Activated CD4-positive, alpha-beta T cell treated with anti-CD3 and anti-CD28 coated beads, Interleukin-10, Interleukin-2, amounts not matched to agents 100 ng/mL and 50 ng/mL, durations not matched to agents 16 hours and 8 hours (primary cell): ENCODE data around the gene MORC4.
"Not testable (repeated sequence)": the region's sequence is repeated elsewhere in the genome, so short reads cannot be mapped to it uniquely, and the experiment has no call there.

ENCODE experiments used
- DNase-seq: peaks from one replicate; pipeline ENCODE4 v3.0.0-alpha.2; 2020

Gene MORC4

DNA sequence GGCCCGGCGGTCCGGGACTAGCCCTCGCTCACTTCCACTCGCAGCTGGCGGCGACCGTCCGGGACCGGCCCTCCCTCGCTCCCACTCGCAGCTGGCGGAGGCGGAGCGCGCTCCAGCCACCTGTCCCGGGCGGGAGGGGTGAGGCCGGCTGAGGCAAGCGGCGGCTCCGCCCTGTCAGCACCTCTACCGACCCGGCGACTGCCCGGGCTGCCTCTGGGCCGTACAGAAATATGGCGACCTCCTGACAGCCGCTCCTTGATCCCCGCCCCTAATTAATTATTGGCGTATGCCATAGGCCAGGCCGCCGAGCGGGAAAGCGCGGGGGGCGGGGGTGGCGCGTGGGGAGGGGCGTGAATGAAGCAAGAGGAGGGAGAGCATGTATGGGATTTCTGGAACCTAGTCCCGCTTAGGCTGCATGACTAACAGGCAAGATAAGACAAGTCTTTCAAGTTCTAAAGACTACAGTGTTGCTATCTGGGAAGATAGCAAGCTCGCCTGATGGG is at the start of gene MORC4:
Gene MORC4 (minus strand): TSS at position 200 of the 503 bp plus-strand sequence. CDS start 243 bp downstream, outside the sequence.
- DNase-seq, result peak; percentile 77

DNA sequence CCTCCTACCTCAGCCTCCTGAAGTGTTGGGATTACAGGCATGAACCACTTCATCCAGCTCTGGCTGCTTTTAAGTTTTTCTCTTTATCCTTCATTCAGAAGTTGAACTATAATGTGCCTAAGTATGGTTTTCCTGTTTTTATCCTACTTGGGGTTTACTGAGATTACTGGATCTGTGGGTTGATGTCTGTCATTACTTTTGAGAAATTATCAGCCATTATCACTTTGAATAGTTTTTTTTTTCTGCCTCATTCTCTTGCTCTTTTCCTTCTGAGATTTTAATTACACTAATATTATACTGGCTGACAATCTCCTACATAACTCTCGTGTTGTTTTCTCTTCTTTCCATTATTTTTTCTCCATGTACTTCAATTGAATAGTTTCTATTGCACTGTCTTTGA is 47.6 kb upstream of the MORC4 start:
- no peak for DNase-seq

DNA sequence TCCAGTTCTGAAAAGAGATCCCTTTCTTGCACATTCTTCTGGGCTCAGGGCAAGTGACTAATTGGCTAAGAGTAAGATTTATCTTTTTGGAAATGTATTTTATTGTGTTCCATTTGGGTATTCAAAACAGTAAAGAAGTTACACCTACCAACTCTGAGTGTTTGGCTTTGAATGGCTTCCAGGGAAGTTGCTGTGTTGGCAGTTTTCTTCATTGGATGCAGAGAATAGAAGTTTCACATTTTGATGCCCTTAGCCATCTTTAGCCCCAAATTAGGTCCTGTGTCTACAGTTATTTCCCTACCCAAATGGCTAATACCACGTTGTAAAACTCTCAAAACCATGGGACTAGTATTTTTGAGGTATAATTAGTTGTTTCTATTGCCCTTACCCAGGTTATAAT is 29.7 kb upstream of the MORC4 start:
- no peak for DNase-seq

DNA sequence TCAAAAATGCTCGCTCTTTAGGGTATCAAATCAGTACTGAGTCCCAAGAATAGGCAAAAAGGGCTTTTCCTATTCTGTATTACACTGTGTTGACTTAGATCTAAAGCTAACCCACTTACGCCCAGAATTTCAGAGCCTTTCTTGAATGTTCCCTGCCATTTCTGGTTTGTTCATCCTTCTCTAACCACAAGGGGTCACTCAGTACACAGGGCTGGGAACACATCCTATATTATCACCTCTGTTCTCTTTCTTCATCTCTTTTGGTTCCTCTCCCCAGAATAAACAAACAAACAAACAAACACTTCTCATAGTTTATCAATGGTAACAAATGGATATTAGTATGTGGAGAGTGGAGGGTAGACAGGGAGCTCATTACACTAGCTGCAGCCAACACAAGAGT is 25.5 kb upstream of the MORC4 start:
- peak; percentile 6 for DNase-seq

DNA sequence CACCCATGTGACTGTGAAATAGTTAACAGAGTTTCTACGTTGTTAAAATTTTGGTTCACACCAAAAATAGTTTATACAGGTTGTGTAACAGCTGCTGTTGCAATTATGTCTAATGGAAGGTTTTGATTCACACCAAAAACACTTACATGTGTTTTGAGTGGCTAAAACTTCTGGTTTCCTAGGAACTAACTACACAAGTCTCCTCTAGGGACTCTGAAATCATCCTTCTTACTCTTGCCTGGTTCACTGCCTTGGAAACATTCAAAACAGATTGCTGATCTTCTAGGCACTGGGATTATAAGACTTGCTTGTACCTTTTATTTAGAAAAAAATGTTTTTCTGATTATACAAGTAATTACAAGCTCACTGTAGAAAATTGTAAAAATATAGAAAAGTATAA is 14.9 kb upstream of the MORC4 start:
- no peak for DNase-seq

DNA sequence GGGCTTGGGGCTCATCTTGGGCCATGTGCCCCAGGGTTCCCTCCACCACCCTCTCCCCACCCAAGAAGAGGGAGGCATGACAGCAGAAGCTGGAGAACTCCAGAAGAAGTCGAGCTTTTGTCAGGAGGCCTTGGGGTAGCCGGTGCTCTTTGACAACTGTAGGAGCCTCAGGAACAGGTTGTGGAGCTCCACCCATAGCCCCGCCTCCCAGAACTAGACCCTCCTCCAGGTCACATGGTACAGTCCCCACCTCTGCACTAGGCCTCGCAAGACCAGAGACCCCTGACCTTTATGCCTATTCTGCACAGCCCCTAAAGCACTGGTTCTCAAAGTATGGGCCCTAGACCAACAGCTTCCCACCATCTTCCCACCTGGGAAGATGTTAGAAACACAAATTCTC is 8.0 kb upstream of the MORC4 start:
- no peak for DNase-seq

DNA sequence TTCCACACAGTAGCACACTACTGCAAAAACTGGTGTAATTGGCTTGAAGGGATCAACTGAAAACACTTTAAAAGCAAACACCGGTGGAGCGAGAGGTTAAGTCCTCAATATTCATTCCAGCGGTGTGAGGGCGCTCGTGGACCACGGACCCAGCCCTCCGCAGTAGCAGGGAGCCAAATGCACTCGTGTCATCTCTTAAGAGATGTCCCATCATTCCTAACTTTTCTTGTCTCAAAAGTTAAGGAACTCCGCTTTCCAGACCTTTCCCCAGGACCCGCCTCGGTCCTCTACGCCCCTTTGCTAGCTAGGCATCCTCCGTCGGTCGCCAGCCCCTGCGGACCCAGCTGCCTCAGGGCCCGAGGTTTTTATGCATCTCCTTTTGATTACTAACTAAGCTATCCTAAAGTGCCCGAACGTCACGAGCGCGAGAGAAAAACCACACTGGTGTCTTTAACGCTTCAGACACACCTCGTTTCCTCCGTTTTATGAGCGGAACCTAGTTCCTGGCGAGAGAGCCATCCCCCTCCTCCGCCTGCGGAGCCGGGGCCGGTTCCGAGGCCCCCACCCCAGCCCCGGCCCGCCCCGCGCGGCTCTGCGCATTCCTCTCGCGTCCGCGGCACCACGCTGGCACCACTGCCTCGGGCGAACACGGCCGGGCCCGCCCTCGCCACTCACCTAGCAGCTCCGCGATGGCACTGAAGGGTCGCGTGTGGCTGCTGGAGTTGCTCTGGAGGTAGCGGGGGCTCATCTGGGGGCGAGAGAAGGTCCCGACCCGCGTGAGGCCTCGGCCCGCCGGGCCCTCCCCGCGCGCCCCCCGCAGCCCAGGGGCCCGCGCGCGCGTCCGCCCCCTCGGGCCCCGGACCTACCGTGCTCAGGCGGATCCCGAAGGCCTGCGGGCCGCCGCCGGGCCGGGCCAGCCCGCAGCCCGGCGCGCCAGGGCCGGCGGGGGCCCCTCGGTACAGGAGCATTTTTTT is 723 bp downstream of the MORC4 start:
- DNase-seq, result peak; percentile 47

DNA sequence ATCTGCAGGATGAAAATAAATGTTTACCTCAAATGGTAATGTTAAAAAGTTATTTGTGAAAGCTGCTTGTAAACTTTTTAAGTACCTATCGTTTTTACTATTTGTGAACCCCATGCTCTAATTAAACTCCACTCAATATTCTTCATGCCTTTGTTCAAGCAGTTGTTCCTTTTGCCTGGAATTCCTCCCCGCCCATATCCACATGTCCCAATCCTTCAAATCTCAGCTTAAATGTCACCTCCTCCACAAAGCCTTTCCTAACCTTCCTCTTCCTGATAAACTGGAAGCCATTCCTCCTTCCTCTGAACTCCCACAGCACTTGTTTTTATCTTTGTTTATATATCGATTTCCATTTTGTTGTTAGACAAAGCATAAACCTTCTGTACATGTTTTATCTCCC is 2.4 kb downstream of the MORC4 start:
- DNase-seq, result no peak

DNA sequence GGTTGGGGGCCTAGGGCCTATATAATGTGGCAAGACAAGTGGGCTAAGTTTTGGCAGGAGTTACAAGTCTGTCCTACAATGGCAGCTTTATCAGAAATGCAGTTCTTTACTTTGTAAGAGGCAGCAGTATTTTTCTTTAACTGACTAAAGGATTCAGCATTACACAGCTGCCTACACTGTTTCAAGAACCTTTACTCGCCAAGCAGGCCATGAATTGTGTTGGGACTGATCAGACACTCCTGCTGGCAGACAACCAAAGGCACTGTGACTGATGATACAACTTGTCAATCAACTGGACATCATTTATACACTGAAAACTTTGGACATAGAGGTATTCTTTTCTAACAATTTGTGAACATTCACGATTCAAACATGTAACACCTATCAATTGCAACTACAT is 4.3 kb downstream of the MORC4 start:
- DNase-seq, result no peak

DNA sequence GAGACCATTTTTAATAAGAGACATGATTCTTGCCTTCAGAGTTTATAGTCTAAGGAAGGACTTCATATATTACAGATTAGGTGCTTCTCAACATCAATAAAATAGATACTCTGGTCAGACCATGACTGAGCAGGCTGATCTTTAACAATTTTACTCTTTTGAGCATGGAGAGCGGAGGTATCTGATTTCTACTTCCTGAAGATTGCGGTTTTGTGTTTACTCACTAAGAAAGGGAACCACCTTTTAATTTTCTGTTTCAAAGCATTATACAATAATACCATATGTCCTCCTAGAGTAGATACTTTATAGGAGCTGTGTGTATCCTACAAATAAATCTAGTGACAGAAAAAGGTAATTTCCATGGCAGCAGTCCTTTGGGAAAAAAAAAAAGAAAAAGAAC is 12.5 kb downstream of the MORC4 start:
- peak; percentile 4 for DNase-seq

DNA sequence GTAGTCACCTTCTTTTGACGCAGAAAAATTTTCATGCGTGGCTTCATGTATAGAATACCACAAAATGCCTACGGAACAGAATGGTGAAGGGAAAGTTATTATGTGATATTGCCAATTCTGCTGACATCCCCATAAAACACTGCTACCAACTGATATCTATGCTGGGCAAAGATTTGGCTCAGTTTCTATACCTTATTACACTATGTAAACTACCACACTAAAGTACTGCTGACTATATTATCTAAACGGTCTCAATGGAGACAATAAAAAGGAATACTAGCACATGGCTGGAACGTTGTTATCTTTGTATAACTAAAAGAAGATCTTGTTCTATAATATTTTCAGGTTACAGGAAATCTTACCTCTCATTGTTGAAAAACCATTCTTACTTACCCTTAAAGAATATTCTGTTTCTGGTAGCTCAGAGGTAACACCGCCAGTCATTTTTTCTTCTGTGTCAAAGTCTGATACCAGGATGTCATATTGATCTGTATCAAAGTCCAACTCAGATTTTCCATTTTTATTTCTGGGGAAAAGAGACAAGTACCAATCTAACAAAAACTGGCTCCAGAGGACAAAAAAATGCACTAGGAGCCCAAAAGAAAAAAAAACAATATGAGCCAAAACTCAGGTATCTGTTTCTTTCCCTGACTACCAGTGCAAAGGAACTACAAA is 18.9 kb downstream of the MORC4 start:
- no peak for DNase-seq

DNA sequence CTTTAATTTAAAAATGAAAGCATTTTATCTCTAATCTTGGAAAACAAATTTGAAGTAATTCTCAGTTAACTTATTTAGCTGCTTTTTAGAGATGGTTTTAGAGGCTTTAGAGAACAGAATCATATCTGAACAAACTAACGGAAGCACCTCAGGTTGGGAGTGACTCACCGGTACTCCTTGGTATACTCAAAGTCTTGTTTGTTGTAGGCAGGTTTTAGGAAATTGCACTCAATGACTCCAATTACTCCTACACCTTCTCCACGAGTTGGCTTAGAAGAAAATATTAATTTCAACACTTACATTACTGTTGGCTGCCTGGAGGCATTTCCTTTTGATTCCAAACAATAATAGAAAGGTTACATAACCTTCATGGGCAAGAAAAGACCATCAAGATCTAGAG is 23.6 kb downstream of the MORC4 start:
- DNase-seq, result peak; percentile 17

DNA sequence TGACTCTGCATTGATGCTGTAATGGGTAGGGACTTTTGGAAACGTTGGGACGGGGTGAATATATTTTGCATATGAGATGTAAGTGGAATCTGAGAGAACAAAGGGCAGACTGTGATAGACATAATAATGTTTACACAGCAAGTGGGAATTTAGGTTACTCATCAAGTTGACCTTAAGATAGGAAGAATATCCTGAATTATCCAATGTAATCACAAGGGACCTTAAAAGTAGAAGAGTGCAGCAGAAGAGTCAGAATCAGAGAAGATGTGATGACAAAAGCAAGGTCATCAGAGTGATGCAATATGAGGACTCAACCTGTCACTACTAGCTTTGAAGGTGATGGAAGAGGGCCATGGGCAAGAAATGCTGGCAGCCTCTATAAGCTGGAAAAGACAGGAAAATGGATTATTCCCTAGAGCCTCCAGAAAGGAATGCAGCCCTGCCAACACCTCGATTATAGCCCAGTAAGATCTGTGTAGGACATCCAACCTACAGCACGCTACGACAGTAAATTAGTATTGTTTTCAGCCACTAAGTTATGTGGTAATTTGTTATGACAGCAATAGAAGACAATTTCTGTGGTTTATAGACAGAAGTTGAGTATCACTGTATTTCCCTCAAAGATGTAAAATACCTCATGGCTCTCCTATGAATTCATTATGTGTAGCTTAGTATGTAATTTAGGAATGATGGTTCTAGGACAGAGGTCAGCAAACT is 26.4 kb downstream of the MORC4 start:
- no peak for DNase-seq

DNA sequence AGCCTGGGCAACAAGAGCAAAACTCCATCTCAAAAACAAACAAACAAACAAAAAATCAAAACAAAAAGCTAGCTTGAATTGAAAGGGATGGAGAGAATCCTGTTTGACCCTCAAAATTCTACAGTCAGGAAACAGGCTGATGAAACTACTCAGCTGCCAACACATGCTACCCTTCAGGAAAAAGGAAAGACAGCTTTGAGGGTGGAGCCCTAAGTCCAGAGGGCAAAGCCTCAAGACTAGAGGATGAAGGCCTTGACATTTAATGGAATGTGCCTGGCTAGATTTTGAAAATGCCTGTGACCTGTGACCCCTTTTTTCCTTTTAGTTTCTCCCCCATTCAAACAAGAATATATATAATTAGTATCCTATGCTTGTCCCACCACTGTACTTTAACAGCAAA is 27.1 kb downstream of the MORC4 start:
- DNase-seq, result no peak

DNA sequence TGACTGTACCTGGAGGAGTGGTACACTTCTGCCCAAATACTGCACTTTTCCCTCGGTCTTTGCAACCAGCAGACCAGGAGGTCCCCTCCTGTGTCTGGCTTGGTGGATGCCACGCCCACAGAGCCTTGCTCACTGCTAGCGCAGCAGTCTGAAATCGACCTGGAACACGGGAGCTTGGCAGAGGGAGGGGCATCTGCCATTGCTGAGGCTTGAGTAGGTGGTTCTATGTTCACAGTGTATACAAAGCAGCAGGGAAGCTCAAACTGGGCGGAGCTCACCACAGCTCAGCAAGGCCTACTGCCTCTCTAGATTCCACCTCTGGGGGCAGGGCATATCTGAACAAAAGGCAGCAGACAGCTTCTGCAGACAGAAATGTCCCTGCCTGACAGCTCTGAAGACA is 33.5 kb downstream of the MORC4 start:
- not testable (repeated sequence) for DNase-seq

DNA sequence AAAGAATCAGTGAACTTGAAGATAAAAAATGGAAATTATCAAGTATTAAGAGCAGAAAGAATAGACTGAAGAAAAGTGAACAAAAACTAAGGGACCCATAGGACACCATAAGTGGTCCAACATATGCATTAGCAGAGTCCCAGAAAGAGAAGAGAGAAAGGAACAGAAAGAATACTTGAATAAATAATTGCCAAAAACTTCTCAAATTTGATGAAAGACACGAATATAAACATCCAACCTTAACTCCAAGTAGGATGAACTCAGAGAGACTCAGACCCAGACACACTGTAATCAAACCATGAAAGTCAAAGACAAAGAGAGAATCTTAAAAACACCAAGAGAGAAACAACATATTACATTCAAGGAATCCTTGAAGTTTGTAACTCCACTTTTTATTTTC is 35.7 kb downstream of the MORC4 start:
- DNase-seq, result no peak

DNA sequence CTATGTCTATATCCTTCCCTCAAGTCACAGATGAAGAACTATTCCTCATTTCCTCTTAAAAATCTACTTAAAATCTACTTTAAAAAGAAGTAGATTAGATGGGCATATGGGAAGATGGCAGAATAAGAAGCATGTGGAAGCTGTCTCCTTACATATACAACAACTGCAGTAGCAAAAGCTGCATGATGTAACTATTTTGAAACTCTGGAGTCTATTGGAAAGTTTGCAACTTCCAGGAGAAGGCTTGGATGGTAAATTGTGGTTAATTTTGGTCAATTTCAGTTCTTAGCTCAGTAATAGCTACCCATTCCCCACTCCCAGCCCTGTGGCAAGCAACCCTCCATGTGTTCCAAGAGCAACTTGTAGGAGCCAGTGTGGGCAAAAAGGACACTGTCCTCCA is 36.9 kb downstream of the MORC4 start:
- DNase-seq, result no peak

DNA sequence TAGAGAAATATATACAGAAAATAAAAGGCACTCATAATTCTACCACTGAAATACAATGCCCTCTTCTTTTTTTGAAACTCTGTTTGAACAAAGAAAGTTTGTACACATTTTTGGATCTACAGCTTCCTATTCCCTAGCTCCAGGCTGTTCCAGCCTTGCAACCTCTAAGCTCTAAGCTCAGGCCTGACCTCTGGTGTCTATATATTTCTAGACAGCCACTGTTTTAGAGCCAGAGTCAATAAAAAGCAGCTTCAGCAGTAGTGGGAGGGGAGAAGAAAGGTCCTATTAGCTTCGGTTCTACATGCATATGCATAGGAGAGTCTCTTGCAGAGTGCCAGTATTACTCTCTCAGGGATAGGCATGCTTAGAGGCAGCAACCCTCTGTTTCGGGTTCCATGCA is 40.1 kb downstream of the MORC4 start:
- DNase-seq, result no peak

DNA sequence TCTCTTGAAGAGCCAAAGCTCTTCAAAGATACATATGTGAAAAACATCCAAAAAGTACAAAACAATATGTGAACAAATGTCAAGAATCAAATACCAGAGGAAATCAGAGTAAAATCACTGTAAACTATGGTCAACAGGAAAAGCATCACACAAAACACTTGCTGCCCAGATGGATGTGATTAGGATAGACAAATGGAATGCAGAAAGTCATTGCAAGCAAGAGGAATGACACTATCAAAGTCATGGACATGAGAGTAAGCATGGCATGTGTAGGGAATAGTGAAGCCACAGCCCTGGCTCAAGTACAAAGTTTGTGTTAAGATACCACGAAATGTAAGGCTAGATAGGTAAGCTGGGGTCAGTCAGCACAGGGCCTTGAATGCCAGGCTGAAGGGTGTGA is 42.2 kb downstream of the MORC4 start:
- no peak for DNase-seq

DNA sequence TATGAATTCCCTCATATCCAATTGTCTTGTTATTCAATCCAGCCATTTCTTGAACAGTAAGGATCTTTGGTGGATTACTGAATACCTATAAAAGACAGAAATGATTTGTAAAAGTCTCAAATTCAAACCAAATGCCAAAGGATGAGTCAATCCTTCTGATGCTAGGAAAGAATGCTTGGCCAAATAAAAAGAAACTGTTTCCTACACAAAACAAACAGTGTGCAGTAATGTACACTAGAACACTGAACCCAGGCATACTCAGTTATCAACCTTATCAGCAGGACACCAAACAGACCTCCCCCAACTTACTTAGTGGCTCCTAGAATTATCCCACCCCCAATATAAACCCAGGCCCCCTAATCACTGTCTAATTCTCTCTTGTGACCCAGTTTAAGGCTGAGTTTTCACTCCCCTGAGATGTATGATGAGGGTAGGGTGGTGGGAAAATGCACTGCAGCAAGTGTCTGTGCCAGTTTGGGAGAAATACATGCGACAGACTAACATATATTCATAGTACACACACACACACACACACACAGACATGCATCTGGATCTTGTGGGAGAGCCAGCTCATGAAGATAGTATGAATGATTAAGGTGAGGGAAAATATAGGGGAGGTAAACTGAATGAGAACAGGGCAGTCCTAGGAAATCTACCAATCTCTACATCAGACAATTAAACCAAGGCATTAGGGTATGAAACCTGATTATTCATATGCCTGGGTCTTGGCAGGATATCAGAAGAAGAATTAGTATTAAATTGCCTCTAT is 44.8 kb downstream of the MORC4 start:
- DNase-seq, result no peak

DNA sequence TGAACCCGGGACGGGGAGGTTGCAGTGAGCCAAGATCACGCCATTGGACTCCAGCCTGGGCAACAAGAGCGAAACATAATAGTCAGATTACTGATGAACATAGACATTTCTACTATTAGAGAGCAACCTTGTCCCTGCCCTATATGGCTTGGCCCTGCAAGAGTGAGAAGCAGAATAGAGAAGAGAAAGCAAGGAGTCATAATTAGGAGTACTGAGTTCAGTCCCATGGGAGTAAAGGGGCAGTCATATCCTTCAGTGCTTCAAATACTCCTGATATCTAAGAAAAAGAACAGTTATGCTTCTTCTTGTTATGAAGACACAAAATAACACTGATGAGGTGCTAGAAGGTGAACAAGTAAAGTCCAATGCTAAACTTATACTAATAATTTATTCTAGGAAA is 46.0 kb downstream of the MORC4 start:
- DNase-seq, result no peak

DNA sequence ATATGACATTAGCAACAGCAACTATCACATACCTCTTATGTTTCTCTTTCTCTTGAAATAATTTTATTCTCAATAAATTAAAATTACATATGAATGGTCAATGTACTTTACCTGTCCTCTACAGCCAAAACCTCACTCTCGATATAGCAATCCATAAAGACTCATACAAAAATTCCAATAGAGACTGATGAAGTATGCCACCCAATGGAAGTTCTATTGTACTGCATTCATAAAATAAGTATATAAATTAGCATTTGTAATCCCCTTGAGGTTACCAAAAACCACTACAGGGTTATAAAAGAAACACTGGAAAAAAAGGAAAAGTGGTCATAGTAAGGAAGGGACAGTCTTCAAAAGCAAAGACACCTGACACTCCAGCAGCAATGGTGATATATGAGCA is 47.0 kb downstream of the MORC4 start:
- DNase-seq, result no peak

DNA sequence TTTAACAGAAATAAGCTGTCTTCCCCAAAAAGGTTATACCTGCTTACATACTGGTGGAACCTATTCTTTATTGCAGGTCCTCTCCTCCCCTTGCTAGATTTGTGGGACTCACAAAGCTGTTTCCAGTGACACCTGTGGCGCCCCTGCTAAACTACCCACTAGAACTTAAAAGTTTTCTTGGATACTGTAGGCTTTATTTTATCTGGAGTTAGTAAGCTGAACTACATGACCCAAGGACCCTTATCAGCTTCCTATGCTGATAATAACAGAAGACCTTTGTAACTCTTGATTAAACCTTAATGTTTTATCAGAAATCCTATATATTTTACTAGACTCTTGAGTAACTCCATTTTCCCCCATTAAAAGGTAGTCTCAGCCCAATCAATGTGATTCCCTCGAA is 47.5 kb downstream of the MORC4 start:
- DNase-seq, result no peak
